Right kidney (tissue), 1 donor: Measurements from ENCODE around the gene NMT2.
A peak's percentile ranks its signal among the peaks of the same experiment; 100 is the strongest.

Experiments
- DNase-seq: peaks from one replicate; pipeline ENCODE4 v3.0.0-alpha.2; 2016

The NMT2 gene

GRCh38 chr10:15182540-15183207, 14.2 kb upstream of the NMT2 start:
- no peak for DNase-seq

- no peak for DNase-seq
Observed at GRCh38 chr10:15181576-15182156, 13.2 kb upstream of the NMT2 start.

- no peak for DNase-seq
Observed at GRCh38 chr10:15180736-15181135, 12.2 kb upstream of the NMT2 start.

GRCh38 chr10:15176269-15176668, 7.8 kb upstream of the NMT2 start:
- no peak for DNase-seq

GRCh38 chr10:15175587-15175986, 7.1 kb upstream of the NMT2 start:
- no peak for DNase-seq

GRCh38 chr10:15172306-15172840, 3.9 kb upstream of the NMT2 start:
- no peak for DNase-seq

GRCh38 chr10:15169555-15170401, 1.3 kb upstream of the NMT2 start:
- no peak for DNase-seq

- DNase-seq, result peak; percentile 66
Observed at GRCh38 chr10:15168786-15169554, 477 bp upstream of the NMT2 start.

- DNase-seq, result peak; percentile 83
Observed at GRCh38 chr10:15167411-15168290, 842 bp downstream of the NMT2 start.

GRCh38 chr10:15166325-15166724, 2.2 kb downstream of the NMT2 start:
- no peak for DNase-seq

GRCh38 chr10:15163253-15163828, 5.2 kb downstream of the NMT2 start:
- DNase-seq, result no peak

- no peak for DNase-seq
Observed at GRCh38 chr10:15158972-15159371, 9.5 kb downstream of the NMT2 start.

- no peak for DNase-seq
Observed at GRCh38 chr10:15158448-15158847, 10.0 kb downstream of the NMT2 start.

GRCh38 chr10:15155978-15156656, 12.4 kb downstream of the NMT2 start:
- no peak for DNase-seq

GRCh38 chr10:15152556-15152955, 15.9 kb downstream of the NMT2 start:
- no peak for DNase-seq

GRCh38 chr10:15150563-15150962, 17.9 kb downstream of the NMT2 start:
- DNase-seq, result no peak

- no peak for DNase-seq
Observed at GRCh38 chr10:15149042-15149771, 19.3 kb downstream of the NMT2 start.

GRCh38 chr10:15147594-15148392, 20.7 kb downstream of the NMT2 start:
- DNase-seq, result no peak

GRCh38 chr10:15146366-15146765, 22.1 kb downstream of the NMT2 start:
- no peak for DNase-seq
